ENCODE measurements around the gene ZHX3. TPM values are rescaled to one million over a fixed set of nuclear protein-coding genes. Genes with fewer than 3 reads are reported as not detected.
A peak's percentile ranks its signal among the peaks of the same experiment; 100 is the strongest.

The ZHX3 gene
- total and polyA plus RNA-seq, 2 of the 13 experiments (the other 11 are each of a cell fraction or from before 2014, with no cell fraction given) = 8.4 to 11.7 TPM

GRCh38 chr20:41140226-41141133 lies 177.1 kb downstream of the ZHX3 start (continued):
- TF ChIP-seq LCORL (IDR thresholded peaks at IDR 0.05) (no peak), LCORL (CRISPR knock-in tag; IDR thresholded peaks at IDR 0.05) (0 out of 2 replicates have a peak, but pooled peaks have one; percentile 31), CERS6 (CRISPR knock-in tag; IDR thresholded peaks at IDR 0.05) (0 out of 2 replicates have a peak, but pooled peaks have one; percentile 42), NR2F6 (IDR thresholded peaks at IDR 0.05) (no peak; the same call in 1 of the 2 replicates), NR2F6 (CRISPR knock-in tag; IDR thresholded peaks at IDR 0.05) (peak; percentile 18; the same call in 1 of the 2 replicates), MEIS2 (CRISPR knock-in tag; IDR thresholded peaks at IDR 0.05) (peak; percentile 64; the same call in 1 of the 2 replicates), HDAC2 (CRISPR knock-in tag; IDR thresholded peaks at IDR 0.05) (peak; percentile 63; the same call in 1 of the 2 replicates), TOE1 (CRISPR knock-in tag; IDR thresholded peaks at IDR 0.05) (no peak), ZNF629 (CRISPR knock-in tag; conservative IDR thresholded peaks at IDR 0.05) (peak; percentile 92), ZNF639 (CRISPR knock-in tag; conservative IDR thresholded peaks at IDR 0.05) (peak; percentile 33; the same call in 1 of the 2 replicates), SIN3A (IDR thresholded peaks at IDR 0.05; ENCODE audit: borderline replicate concordance, low read depth, low read length) (peak; percentile 66; the same call in 1 of the 2 replicates), TGIF2 (CRISPR knock-in tag; IDR thresholded peaks at IDR 0.05) (peak; percentile 62; the same call in 1 of the 2 replicates), HNF4G (IDR thresholded peaks at IDR 0.05; ENCODE audit: borderline replicate concordance, low read depth, low read length) (peak; percentile 74; the same call in 1 of the 2 replicates), HNF4G (CRISPR knock-in tag; IDR thresholded peaks at IDR 0.05; ENCODE audit: borderline replicate concordance, low read depth) (0 out of 2 replicates have a peak, but pooled peaks have one; percentile 15), KDM1A (CRISPR knock-in tag; IDR thresholded peaks at IDR 0.05) (peak; percentile 54; the same call in 1 of the 2 replicates), ZNF225 (CRISPR knock-in tag; IDR thresholded peaks at IDR 0.05) (peak; percentile 20; the same call in 1 of the 2 replicates), SMAD3 (CRISPR knock-in tag; IDR thresholded peaks at IDR 0.05) (0 out of 2 replicates have a peak, but pooled peaks have one; percentile 29), ZNF260 (CRISPR knock-in tag; IDR thresholded peaks at IDR 0.05; ENCODE audit: borderline replicate concordance, low read depth) (no peak), ZNF788 (CRISPR knock-in tag; IDR thresholded peaks at IDR 0.05; ENCODE audit: borderline replicate concordance) (no peak), ADNP (CRISPR knock-in tag; IDR thresholded peaks at IDR 0.05) (0 out of 2 replicates have a peak, but pooled peaks have one; percentile 51)
- TF ChIP-seq, protein P1, sequence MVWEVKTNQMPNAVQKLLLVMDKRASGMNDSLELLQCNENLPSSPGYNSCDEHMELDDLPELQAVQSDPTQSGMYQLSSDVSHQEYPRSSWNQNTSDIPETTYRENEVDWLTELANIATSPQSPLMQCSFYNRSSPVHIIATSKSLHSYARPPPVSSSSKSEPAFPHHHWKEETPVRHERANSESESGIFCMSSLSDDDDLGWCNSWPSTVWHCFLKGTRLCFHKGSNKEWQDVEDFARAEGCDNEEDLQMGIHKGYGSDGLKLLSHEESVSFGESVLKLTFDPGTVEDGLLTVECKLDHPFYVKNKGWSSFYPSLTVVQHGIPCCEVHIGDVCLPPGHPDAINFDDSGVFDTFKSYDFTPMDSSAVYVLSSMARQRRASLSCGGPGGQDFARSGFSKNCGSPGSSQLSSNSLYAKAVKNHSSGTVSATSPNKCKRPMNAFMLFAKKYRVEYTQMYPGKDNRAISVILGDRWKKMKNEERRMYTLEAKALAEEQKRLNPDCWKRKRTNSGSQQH (CRISPR knock-in tag; IDR thresholded peaks at IDR 0.05; ENCODE audit: low read depth) = peak; percentile 7; the same call in 1 of the 2 replicates
- TF ChIP-seq, protein P2, sequence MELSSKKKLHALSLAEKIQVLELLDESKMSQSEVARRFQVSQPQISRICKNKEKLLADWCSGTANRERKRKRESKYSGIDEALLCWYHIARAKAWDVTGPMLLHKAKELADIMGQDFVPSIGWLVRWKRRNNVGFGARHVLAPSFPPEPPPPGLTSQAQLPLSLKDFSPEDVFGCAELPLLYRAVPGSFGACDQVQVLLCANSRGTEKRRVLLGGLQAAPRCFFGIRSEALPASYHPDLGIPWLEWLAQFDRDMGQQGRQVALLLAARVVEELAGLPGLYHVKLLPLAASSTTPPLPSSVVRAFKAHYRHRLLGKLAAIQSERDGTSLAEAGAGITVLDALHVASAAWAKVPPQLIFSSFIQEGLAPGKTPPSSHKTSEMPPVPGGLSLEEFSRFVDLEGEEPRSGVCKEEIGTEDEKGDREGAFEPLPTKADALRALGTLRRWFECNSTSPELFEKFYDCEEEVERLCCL (CRISPR knock-in tag; IDR thresholded peaks at IDR 0.05; ENCODE audit: borderline replicate concordance) = no peak
- TF ChIP-seq, protein P3, sequence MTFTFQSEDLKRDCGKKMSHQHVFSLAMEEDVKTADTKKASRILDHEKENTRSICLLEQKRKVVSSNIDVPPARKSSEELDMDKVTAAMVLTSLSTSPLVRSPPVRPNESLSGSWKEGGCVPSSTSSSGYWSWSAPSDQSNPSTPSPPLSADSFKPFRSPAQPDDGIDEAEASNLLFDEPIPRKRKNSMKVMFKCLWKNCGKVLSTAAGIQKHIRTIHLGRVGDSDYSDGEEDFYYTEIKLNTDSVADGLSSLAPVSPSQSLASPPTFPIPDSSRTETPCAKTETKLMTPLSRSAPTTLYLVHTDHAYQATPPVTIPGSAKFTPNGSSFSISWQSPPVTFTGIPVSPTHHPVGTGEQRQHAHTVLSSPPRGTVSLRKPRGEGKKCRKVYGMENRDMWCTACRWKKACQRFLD (CRISPR knock-in tag; IDR thresholded peaks at IDR 0.05; ENCODE audit: borderline replicate concordance) = no peak
